HEK293T (cell line): ENCODE results near the gene PRR15L.

ENCODE experiments used
- ARNT ChIP-seq: fragments of 450-650 bp; IDR thresholded peaks from 2 replicates; pipeline ENCODE4 v1.6.1; 2017; ENCODE audit warnings: mild to moderate bottlenecking
- BHLHE40 ChIP-seq: fragments of 450-650 bp; IDR thresholded peaks from 2 replicates; pipeline ENCODE4 v1.6.1; 2016; ENCODE audit warnings: mild to moderate bottlenecking, moderate library complexity, borderline replicate concordance
- CTBP1 ChIP-seq: fragments of 450-650 bp; IDR thresholded peaks from 2 replicates; pipeline ENCODE4 v1.6.1; 2016; ENCODE audit warnings: borderline replicate concordance
- ELF4 ChIP-seq: fragments of 450-650 bp; IDR thresholded peaks from 2 replicates; pipeline ENCODE4 v1.6.1; 2017; ENCODE audit warnings: antibody characterized with exemption
- FOXK2 ChIP-seq: fragments of 450-650 bp; IDR thresholded peaks from 2 replicates; pipeline ENCODE4 v1.6.1; 2016; ENCODE audit warnings: mild to moderate bottlenecking
- SP1 ChIP-seq: fragments of 450-650 bp; IDR thresholded peaks from 2 replicates; pipeline ENCODE4 v1.6.1; 2017
- SUZ12 ChIP-seq: fragments of 450-650 bp; IDR thresholded peaks from 2 replicates; pipeline ENCODE4 v1.6.1; 2016; ENCODE audit warnings: mild to moderate bottlenecking

- TF ChIP-seq ELF4 (no peak), BHLHE40 (no peak), FOXK2 (no peak), SP1 (no peak), SUZ12 (no peak), ARNT (no peak), CTBP1 (no peak)
Observed at GRCh38 chr17:47975189-47975822, 17.6 kb upstream of the PRR15L start.
